GM19467 (cell line): ENCODE measurements around the gene GALM.
"Not testable (repeated sequence)": the region's sequence is repeated elsewhere in the genome, so short reads cannot be mapped to it uniquely, and the experiment has no call there.

Experiments used
- ATAC-seq: cut with Tn5 transposase; IDR thresholded peaks from one replicate; pipeline ENCODE4 v1.9.1; 2021; ENCODE audit warnings: mild to moderate bottlenecking, moderate library complexity; ENCODE audit not compliant: unreplicated experiment

Gene GALM

GRCh38 chr2:38676681-38677080 is 10.8 kb downstream of the GALM start:
- ATAC-seq, result no peak

DNA sequence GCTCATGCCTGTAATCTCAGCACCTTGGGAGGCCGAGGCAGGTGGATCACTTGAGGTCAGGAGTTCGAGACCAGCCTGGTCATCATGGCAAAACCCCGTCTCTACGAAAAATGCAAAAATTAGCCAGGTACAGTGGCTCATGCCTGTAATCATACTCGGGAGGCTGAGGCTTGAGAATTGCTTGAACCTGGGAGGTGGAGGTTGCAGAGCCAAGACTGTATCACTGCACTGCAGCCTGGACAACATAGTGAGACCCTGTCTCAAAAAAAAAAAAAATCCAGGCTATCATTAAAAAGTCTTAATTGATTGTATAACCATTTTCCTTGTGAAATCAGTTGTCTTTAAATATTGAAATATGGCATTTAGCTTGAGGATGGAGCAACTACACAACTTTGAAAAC is 15.0 kb downstream of the GALM start:
- not testable (repeated sequence) for ATAC-seq

- ATAC-seq, result no peak
Observed at GRCh38 chr2:38682008-38682575, 16.2 kb downstream of the GALM start.

DNA sequence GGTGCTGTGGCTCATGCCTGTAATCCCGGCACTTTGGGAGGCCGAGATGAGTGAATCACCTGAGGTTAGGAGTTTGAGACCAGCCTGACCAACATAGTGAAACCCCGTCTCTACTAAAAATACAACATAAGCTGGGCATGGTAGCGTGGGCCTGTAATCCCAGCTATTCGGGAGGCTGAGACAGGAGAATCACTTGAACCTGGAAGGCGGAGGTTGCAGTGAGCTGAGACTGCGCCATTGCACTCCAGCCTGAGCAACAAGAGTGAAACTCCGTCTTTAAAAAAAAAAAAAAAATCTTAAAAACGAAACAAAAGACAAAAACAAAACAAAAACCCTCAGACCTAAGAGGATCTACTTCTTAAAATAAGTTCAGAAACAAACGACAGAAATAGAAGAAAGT is 16.7 kb downstream of the GALM start:
- not testable (repeated sequence) for ATAC-seq

DNA sequence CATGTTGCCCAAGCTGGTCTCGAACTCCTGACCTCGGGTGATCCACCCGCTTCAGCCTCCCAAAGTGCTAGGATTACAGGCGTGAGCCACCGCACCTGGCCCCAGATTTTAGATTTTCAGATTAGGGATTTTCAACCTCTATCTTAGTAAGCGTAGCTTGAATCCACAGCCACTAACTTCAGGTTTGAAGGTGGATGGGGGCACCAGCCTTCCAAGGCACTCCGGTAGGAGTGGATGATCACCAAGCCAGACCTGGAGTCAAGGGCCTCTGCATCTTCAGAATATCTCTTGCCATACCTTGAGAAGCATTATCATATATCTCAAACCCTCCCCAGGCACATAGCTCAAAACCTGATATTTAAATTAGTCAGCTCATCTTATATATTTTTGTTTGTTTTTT is 17.9 kb downstream of the GALM start:
- ATAC-seq, result no peak

DNA sequence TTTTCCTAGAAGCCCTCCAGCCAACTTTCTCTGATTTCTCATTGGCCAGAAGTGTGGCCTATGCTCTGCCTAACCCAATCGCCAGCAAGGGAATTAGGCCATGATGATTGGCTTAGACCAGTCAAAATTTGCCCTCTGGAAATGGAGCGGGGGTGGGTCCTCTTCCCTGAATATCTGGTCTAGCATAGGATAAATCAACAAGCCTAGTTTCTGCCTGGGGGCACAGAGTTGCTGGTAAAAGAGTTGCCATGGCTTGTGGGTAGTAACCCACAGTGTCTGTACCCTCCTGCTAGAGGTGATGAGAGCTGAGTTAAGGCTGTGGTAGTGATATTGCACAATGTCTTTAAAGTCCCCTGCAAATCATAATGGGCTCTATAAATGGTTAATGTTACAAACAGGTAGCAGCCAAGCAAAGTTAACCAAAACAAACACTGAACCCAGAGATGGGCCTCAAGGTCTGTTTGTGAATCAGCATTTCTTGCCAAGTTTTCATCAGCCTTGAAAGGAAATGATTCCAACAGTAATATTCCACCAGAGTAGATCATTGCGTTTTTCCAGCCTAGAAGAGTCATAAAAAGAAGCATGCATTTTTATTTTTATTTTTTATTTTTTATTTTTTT is 19.3 kb downstream of the GALM start:
- ATAC-seq, result no peak

- ATAC-seq, result no peak
Observed at GRCh38 chr2:38690499-38691420, 24.8 kb downstream of the GALM start.

- ATAC-seq, result no peak
Observed at GRCh38 chr2:38691994-38692393, 26.1 kb downstream of the GALM start.

DNA sequence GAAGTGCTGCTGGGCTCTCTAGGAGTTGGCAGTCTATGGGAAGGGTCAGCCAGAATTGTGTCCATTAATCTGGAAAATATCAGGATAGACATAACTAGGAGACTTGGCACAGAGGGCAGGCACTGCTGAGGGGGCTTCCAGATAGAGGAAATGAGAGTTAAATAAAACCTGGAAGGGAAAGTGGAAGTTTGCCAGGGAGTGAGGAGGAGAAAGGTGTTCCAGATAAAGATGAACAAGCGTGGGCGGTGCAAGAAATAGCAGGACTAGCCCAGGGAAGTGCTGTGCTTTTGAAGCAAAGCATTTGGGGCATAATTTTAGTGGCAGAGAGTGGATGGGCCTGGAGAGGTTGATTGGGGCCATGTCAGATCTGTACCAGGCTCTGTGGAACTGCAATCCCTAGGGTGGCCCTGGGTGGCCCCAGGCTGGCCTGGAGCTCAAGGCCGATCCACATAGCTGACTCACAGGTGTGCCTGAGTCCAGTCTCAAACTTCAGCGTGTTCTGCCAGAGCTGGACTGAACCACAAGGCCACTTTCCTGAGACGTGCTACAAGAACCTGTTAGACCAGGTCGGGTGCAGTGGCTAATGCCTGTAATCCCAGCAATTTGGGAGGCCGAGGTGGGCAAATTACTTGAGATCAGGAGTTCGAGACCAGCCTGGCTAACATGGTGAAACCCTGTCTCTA is 26.9 kb downstream of the GALM start:
- no peak for ATAC-seq

GRCh38 chr2:38697116-38697840 is 31.4 kb downstream of the GALM start:
- ATAC-seq, result no peak

DNA sequence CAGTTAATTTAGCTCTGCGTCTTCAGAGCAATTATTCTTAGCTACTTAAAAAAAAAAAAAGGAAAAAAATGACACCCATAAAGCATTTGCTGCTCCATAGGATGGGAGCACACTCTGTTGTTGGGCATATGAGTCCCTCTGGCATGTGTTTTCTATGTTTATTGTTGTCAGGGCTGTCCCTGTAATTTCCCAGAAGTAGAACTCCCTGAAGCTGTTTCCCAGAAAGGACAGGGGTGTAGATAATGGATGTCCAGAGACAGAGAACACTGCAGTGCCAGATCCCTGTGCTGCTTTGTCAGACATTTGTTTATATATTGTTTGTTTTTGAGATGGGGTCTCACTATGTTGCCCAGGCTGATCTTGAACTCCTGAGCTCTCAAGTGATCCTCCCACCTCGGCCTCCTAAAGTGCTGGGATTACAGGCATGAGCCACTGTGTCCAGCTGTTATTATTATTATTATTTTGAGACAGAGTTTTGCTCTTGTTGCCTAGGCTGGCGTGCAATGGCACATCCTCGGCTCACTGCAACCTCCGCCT is 32.6 kb downstream of the GALM start:
- ATAC-seq, result no peak

GRCh38 chr2:38700113-38700785 is 34.3 kb downstream of the GALM start:
- ATAC-seq, result no peak

DNA sequence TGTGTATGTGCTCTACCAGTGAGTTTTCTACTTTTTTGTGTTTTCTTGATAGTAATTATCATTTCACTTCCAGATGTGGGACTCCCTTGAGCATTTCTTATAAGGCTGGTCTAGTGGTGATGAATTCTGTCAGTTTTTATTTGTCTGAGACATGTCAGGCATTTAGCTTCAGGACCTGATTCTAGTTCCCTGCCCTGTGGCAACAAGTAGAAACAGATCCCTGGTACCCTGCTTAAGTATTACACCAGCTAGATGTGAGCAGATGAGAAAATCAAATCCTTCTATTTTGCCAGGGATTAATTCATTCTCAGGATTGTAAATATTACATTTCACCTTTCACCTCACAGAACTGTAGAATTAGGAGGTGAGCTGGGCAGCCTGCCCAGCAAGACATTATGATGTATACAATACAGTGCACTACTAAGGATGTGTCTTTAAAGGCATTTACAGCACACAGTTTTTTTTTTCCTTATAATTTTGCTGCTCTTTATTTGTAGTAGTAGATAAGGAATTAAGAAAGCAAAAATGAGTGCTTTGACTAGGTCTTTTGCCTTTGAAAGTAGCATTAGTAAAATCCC is 35.1 kb downstream of the GALM start:
- ATAC-seq, result no peak

DNA sequence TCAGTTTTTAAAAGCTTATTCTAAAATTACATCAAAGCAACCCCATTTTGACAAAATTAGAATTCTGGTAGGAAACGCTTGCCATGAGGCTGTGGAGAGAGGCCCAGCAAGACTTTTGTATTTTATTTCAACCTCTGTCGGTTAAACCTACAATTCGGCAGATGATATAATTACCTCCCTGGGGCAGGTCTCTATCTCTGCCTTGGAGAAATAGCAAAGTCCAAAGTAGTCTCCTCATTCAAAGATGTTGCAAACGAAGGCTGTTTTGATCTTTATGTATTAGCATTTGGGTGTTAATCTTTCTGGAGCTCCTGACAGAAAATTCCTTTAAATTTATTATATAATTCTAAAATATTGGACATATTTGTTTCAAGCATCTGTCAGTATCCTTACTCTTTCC is 35.6 kb downstream of the GALM start:
- ATAC-seq, result no peak

- ATAC-seq, result no peak
Observed at GRCh38 chr2:38702413-38702812, 36.5 kb downstream of the GALM start.

- ATAC-seq, result not testable (repeated sequence)
Observed at GRCh38 chr2:38703336-38703735, 37.4 kb downstream of the GALM start.

GRCh38 chr2:38704664-38705063 is 38.8 kb downstream of the GALM start:
- ATAC-seq, result no peak

- no peak for ATAC-seq
Observed at GRCh38 chr2:38706846-38707345, 41.0 kb downstream of the GALM start.

GRCh38 chr2:38708491-38708890 is 42.6 kb downstream of the GALM start:
- ATAC-seq, result not testable (repeated sequence)
